ENCODE data around the gene PSENEN.
"Not testable (repeated sequence)": the region's sequence is repeated elsewhere in the genome, so short reads cannot be mapped to it uniquely, and the experiment has no call there.

PSENEN gene

GRCh38 chr19:35752746-35753350 is 7.4 kb downstream of the PSENEN start:
- DNase-seq: no peak

GRCh38 chr19:35753634-35754369 is 8.4 kb downstream of the PSENEN start:
- DNase-seq: no peak

GRCh38 chr19:35754370-35755130 is 9.1 kb downstream of the PSENEN start:
- no peak for DNase-seq

GRCh38 chr19:35755131-35755549 is 9.7 kb downstream of the PSENEN start:
- DNase-seq: no peak

- DNase-seq: no peak
Observed at GRCh38 chr19:35755550-35756376, 10.3 kb downstream of the PSENEN start.

DNA sequence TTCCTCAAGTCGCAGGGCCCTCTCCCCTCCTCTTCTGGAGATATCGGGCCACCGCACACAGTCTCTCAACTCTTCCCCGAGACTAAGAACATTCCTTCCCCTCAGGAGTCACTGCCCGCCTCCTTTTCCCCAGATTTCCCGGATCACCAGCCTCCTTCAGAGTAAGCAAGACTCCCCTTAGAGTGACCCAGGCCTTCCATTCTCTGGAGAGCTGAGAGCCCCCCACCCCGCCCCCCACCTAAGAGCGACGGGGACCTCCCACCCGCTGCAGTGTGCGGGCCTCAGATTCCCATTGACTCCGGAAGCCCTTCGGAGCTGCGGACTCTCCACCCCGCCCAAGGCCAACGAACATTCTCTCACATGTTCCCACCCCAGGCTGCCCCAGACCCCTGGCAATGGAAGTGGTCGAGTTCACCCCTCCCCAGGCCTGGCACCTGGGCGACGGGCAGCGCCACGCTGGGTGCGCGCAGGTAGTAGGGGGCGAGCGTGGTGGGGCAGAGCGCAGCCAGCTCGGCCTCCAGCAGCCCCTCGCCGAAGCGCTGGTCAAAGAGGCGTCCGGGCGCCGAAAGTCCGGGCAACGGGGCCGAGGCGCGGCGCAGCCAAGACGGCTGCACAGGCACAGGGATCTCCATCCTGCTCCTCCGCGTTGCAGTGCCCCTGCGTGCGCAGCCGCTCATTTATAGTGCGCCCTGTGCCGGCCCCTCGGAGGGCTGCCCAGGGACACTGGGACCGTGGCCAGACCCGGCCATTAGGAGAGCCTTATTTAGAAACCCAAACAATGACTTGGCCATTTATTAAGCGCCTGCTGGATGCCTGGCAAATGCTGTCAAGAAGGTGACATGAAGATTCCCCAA is 11.2 kb downstream of the PSENEN start, which contains the start of gene HSPB6:
TSS of gene HSPB6 (minus strand) at position 653 of the 854 bp plus-strand sequence. CDS start at position 632, 21 bp downstream.
- DNase-seq: no peak

DNA sequence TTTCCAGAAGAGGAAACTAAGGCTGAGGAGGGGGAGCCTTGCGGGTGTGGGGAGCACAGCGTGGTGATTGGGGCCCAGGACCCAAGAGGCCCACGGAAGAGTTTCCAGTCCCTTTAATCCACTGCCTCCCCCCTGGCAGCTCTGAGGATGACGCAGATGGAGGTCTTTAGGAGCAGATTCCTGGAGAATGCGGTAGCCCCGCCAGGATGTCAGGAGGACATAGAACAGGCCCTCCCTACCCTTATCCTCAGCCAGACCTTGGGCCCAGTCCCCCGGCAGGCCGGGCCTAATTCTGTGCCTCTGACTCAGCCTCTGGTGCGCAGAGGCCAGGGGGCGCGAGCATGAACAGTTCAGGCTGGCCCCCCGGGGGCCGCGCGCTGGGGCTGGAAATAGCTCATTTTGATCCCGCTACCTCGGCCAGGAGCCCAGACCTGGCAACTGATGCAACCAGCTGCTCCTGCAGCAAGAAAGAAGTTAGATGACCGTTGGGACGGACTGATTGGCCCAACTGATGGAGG is 11.8 kb downstream of the PSENEN start:
- DNase-seq: no peak

GRCh38 chr19:35757749-35758608 is 12.5 kb downstream of the PSENEN start, which contains the start of gene PROSER3:
TSS of gene PROSER3 (plus strand) at chr19:35758176. CDS start at chr19:35758216, 40 bp downstream.
- DNase-seq: peak; percentile 98

GRCh38 chr19:35759697-35760096 is 14.2 kb downstream of the PSENEN start:
- no peak for DNase-seq

GRCh38 chr19:35760711-35761349 is 15.4 kb downstream of the PSENEN start:
- no peak for DNase-seq

DNA sequence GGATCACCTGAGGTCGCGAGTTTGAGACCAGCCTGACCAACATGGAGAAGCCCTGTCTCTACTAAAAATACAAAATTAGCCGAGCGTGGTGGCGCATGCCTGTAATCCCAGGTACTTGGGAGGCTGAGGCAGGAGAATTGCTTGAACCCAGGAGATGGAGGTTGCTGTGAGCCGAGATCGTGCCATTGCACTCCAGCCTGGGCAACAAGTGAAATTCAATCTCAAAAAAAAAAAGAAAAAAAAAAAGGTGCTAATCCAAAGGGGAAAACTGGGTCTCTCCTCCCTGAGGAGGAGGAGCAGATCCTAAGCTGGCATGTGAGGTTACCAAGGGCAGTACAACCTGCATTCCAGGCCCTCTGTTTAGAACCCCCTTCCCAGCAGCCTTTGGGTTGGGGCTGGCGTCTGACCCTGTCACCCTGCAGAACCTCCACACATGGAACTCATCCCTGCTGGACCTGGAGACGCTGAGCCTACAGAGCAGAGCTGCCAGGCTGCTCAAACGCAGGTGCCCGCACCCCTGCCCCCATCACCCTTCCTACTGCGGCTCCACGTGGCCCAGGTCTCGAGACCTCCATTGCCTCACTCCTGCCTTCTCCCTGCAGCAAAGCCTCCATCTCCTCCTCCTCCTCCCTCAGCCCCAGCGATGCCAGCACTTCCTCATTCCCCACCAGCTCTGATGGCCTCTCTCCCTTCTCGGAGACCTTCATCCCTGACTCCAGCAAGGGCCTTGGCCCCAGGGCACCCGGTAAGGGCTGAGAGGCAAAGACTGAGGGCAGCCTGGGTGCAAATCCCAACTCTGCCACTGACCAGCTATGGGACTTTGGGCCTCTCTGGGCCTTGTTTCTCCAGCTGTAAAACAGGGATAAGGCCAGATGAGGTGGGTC is 19.2 kb downstream of the PSENEN start:
- DNase-seq: no peak

- no peak for DNase-seq
Observed at GRCh38 chr19:35766571-35767104, 21.2 kb downstream of the PSENEN start.

DNA sequence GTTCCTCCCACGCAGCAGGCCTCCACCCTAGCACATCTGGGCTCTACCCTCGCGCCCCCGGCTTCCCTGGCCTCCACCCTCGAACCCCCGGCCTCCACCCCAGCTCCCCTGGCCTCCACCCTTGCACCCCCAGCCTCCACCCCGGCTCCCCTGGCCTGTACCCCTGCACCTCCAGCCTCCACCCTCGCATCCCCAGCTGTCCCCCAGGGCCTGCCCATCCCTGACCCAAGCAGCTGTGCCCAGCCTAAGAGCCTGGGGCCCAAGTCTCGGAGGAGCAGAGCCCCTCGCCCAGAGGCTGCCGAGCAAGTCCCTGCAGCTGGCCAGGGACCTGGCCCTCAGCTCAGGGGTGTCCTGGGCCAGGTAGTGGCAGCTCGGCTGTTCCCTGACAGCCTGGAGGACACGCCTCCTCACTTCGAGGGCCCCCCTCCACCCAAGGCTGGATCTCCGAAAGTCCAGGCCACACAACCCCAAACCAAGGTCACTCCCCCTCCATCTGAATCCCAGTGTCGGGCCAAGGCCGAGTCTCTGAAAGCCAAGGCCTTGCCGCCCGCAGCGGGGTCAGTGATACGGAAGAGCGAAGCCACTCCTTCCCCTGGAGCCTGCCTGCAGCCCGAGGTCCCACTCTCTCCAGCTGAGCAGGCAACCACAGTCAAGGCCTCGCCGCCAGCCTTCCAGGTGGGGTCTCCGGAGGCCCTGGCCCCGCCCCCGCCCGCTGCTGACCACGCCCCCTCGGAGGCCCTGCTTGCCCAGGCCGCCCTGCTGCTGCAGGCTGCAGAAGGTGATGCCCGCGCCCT is 22.0 kb downstream of the PSENEN start:
- no peak for DNase-seq

- no peak for DNase-seq
Observed at GRCh38 chr19:35768082-35768421, 22.6 kb downstream of the PSENEN start.

DNA sequence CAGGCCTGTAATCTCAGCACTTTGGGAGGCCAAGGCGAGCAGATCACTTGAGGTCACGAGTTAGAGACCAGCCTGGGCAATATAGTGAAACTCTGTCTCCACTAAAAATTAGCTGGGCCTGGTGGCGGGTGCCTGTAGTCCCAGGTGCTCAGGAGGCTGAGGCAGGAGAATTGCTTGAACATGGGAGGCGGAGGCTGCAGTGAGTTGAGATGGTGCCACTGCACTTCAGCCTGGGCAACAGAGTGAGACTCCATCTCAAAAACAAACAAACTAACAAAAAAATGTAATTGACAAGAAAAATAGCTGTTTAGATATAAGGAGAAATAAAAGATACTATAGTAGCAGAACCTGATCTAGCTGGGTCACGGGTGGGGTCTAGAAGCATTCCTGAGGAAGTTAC is 26.9 kb downstream of the PSENEN start:
- DNase-seq: not testable (repeated sequence)

GRCh38 chr19:35773020-35773806 is 27.8 kb downstream of the PSENEN start:
- no peak for DNase-seq
